ENCODE results near the gene FAM170B. TPM values are rescaled to one million over a fixed set of nuclear protein-coding genes. Genes with fewer than 3 reads are reported as not detected.

The FAM170B gene
- total and polyA plus RNA-seq, 2 of the 4 experiments (the other 2 are of a cell fraction), result not detected

DNA sequence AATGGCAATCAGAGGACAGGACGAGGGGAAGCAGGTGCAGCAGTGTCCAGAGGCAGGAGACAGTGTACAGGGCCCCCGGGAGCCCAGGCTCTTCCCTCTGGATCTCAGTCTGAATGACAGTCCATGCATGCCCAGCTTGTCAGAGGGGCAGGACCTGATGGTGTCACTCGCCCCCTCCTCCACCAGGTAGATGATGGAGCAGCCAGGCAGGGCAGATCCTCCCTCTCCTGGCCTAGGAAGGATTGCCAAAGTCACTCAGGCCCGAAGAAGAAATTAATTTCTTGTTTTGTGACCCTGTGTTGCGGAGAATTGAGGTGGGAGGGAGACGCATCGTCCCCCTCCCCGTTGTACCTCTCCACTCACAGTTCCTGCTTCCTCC is 22.5 kb downstream of the FAM170B start:
- dilution Hi-C loops (cut with HindIII; ENCODE audit: low sequenced_read_pairs, unreplicated experiment), result no loop called here
- CTCF ChIA-PET, result no interaction called here
- H3K4me1 ChIP-seq (ENCODE audit: control insufficient read depth, insufficient read depth, low read length), result peaks cover 24% of the 10 kb centered on the region; the same call in 1 of the 2 replicates
- H2BK20ac ChIP-seq (ENCODE audit: low read depth, low read length), result no peak overlapping the region
- H2BK15ac ChIP-seq (ENCODE audit: low read depth, low read length), result no peak overlapping the region
- H2BK120ac ChIP-seq (ENCODE audit: low read depth, low read length), result no peak overlapping the region
- H4K20me1 ChIP-seq (ENCODE audit: insufficient read depth, low read length), result peaks cover 15% of the 10 kb centered on the region
- no peak overlapping the region for H3K4me2 ChIP-seq (ENCODE audit: low read depth, low read length)
- in situ Hi-C loops (cut with MboI; ENCODE audit: low sequenced_read_pairs), result no loop called here
- H3K36me3 ChIP-seq (ENCODE audit: control insufficient read depth, insufficient read depth, low read length), result peaks cover 10% of the 10 kb centered on the region; the same call in 1 of the 2 replicates
- H3K9me1 ChIP-seq (ENCODE audit: insufficient read depth, low read length), result peaks cover 10% of the 10 kb centered on the region
- peaks cover 0 to 62% of the 10 kb centered on the region in 2 experiments; a peak in 3 of 4 replicates for H3K79me1 ChIP-seq (ENCODE audit: low read depth in 1 of 2, low read length in 2 of 2)
- no peak overlapping the region for H3K56ac ChIP-seq (ENCODE audit: extremely low read depth, insufficient read depth, low read length)
- no peak overlapping the region for H3K27ac ChIP-seq (ENCODE audit: insufficient read depth, low read length)
- H4K5ac ChIP-seq (ENCODE audit: low read depth, low read length), result no peak overlapping the region
- POLR2A ChIA-PET (ENCODE audit: unreplicated experiment), result no interaction called here
- H3K9me3 ChIP-seq (ENCODE audit: control insufficient read depth, insufficient read depth, low read length), result no peaks in the 10 kb centered on the region
- intact Hi-C loops (cut with micrococcal nuclease), result loop anchor here (10.0 kb wide), 1 partner anchor 183 kb away; the partner anchor contains the start of gene C10orf71
- no peak overlapping the region for H2AK9ac ChIP-seq (replicated peaks; ENCODE audit: low read depth, low read length, poor library complexity)
- no peak overlapping the region for H4K8ac ChIP-seq (ENCODE audit: low read depth in 2 of 2, low read length in 2 of 2)
- H2AFZ ChIP-seq (replicated peaks; ENCODE audit: low read length, poor library complexity), result no peak overlapping the region
- WGBS, 2 experiments (ENCODE audit: extremely low coverage in 2 of 2, insufficient read length in 1 of 2), result 67% methylated on average over 3 of the region's 8 CpGs; no CpG with 5 or more reads in 1 of the 2 experiments
- no peak overlapping the region for H4K91ac ChIP-seq (ENCODE audit: insufficient read depth, low read depth, low read length)
- no peak overlapping the region for H3K4ac ChIP-seq (ENCODE audit: low read depth, low read length)
- H3K14ac ChIP-seq (replicated peaks; ENCODE audit: low read depth, low read length), result no peak overlapping the region
- TF ChIP-seq POLR2A (IDR thresholded peaks at IDR 0.05; ENCODE audit: low read depth, low read length) (no peak), CHD1 (IDR thresholded peaks at IDR 0.05; ENCODE audit: low read depth, low read length) (no peak), NFE2L2 (IDR thresholded peaks at IDR 0.05; ENCODE audit: low read depth, low read length) (no peak), FOS (IDR thresholded peaks at IDR 0.05; ENCODE audit: low read depth, low read length) (no peak)
- no peak overlapping the region for H3K23ac ChIP-seq (ENCODE audit: low read depth, low read length)
- no peaks in the 10 kb centered on the region; the same call in 1 of the 2 replicates for H3K27me3 ChIP-seq (ENCODE audit: control insufficient read depth, insufficient read depth, low read length)
- no peak overlapping the region for H2BK5ac ChIP-seq (ENCODE audit: low read depth, low read length, poor library complexity, severe bottlenecking)
- H2AK5ac ChIP-seq (ENCODE audit: low read depth, low read length), result no peak overlapping the region; the same call in 1 of the 2 replicates
- no peak for DNase-seq
- no peak for ATAC-seq (ENCODE audit: low read depth)
- no peak overlapping the region for H3K18ac ChIP-seq (ENCODE audit: low read depth, low read length)
- no TSS peak for BruUV-seq (replicated peaks)
- H3K4me3 ChIP-seq (ENCODE audit: insufficient read depth, low read depth, low read length), result no peak overlapping the region
- no peak overlapping the region for H3K9ac ChIP-seq (ENCODE audit: low read depth, low read length)

Data from IMR-90 (cell line).